Ishikawa (cell line): ENCODE data around the gene CYBRD1.

Source experiments
- EP300 ChIP-seq: IDR thresholded peaks from 2 replicates; pipeline ENCODE4 v1.6.1; 2012; ENCODE audit warnings: borderline replicate concordance
- FOXM1 ChIP-seq: IDR thresholded peaks from 2 replicates; pipeline ENCODE4 v1.6.1; 2012; ENCODE audit warnings: low read depth, borderline replicate concordance
- TAF1 ChIP-seq: IDR thresholded peaks from 2 replicates; pipeline ENCODE4 v1.6.1; 2012; ENCODE audit warnings: low read depth, mild to moderate bottlenecking
- YY1 ChIP-seq: IDR thresholded peaks from 2 replicates; pipeline ENCODE4 v1.6.1; 2012; ENCODE audit warnings: low read depth
- TF ChIP-seq, protein P1 (sequence below): IDR thresholded peaks from 2 replicates; pipeline ENCODE4 v1.6.1; 2012
- TF ChIP-seq, protein P2 (sequence below): IDR thresholded peaks from 2 replicates; pipeline ENCODE4 v1.6.1; 2012; ENCODE audit warnings: low read depth, mild to moderate bottlenecking

DNA sequence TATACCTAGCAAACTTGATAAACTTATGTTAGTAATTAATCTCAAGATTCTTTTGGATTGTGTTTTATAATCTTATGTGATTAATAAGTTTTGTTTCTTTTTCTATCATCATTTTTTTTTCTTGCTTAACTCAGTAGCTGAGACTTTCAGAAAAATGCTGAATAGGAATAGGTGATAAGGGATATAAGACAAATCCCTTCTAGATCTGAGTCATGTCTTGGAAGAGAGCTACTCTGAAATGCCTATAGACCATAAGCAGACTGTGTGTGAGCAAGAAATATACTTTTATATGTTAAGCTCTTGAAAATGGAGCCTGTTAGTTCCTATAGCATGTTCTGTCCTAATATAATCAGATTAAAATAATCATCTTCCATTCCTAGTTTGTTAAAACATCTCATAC, 29.6 kb downstream of the CYBRD1 start:
- TF ChIP-seq YY1 (no peak), TAF1 (no peak), EP300 (no peak), FOXM1 (no peak)
- TF ChIP-seq, protein P1, sequence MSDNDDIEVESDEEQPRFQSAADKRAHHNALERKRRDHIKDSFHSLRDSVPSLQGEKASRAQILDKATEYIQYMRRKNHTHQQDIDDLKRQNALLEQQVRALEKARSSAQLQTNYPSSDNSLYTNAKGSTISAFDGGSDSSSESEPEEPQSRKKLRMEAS = no peak
- TF ChIP-seq, protein P2, sequence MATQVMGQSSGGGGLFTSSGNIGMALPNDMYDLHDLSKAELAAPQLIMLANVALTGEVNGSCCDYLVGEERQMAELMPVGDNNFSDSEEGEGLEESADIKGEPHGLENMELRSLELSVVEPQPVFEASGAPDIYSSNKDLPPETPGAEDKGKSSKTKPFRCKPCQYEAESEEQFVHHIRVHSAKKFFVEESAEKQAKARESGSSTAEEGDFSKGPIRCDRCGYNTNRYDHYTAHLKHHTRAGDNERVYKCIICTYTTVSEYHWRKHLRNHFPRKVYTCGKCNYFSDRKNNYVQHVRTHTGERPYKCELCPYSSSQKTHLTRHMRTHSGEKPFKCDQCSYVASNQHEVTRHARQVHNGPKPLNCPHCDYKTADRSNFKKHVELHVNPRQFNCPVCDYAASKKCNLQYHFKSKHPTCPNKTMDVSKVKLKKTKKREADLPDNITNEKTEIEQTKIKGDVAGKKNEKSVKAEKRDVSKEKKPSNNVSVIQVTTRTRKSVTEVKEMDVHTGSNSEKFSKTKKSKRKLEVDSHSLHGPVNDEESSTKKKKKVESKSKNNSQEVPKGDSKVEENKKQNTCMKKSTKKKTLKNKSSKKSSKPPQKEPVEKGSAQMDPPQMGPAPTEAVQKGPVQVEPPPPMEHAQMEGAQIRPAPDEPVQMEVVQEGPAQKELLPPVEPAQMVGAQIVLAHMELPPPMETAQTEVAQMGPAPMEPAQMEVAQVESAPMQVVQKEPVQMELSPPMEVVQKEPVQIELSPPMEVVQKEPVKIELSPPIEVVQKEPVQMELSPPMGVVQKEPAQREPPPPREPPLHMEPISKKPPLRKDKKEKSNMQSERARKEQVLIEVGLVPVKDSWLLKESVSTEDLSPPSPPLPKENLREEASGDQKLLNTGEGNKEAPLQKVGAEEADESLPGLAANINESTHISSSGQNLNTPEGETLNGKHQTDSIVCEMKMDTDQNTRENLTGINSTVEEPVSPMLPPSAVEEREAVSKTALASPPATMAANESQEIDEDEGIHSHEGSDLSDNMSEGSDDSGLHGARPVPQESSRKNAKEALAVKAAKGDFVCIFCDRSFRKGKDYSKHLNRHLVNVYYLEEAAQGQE = no peak
